GM10248 (cell line): ENCODE data around the gene TFG.

Experiments used
- CTCF ChIA-PET: fragments of 300-600 bp; sonication (Branson Sonifier 250); formaldehyde crosslinking; extraction: SDS; loops from one replicate; lab custom pipeline; 2021; ENCODE audit warnings: antibody characterized with exemption; lab: Yijun Ruan, JAX
- POLR2A ChIA-PET: fragments of 350-650 bp; sonication (Branson Sonifier 250); formaldehyde crosslinking; extraction: SDS; loops from one replicate; lab custom pipeline; 2020; ENCODE audit warnings: antibody characterized with exemption; lab: Yijun Ruan, JAX
- DNase-seq: peaks from one replicate; pipeline ENCODE4 v3.0.0; 2012; ENCODE audit errors: extremely low spot score
- TF ChIP-seq, protein P1 (sequence below): IDR thresholded peaks from 2 replicates; pipeline ENCODE4 v1.5.1; 2012; ENCODE audit warnings: mild to moderate bottlenecking, low read depth; ENCODE audit errors: extremely low read depth, missing control alignments, control extremely low read depth

Gene TFG

DNA sequence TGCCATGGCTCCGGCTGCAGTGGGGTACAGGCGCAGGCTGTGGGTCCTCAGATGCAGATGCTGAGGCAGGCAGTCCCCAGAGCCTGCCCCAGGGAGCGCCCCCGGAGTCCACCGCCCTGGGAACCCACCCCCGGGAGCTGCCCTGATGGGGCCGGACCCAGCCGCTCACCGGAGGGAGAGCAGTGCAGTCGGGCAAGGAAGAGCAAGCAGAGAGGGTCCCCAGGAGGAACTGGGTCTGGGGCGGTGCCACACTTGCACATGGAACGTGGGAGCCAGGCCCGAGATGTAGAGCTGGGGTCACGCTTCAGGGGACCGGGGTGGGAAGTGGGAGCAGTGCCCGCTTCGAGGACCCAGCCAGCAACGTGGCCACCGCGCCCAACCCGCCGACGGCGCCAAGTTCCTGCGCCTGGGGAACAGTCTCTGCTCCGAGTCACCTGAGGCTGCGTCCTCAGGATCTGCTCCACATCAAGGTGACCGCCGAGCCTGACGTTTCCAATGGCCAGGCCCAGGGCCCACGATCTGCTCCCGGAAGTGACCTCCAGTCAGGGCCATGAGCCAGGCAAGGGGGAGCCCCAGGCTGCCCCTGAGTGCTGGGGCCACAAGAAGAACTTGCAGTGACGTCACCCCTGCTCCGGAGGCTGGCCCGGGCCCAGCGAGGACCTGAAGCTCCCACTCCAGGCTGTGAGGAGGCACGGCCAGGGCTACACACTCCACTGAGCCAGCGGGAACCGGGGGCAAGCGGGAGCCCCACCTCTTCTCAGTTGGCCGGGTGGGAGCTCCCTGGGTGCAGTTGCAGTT, 27.0 kb upstream of the TFG start:
- ChIA-PET POLR2A (no interaction called here), CTCF (interaction anchor here (1.2 to 1.4 kb wide), 2 partner anchors 11 to 53 kb away, joined by 3 to 6 read pairs; no protein-coding TSS in a partner anchor)
- no peak for DNase-seq
- TF ChIP-seq, protein P1, sequence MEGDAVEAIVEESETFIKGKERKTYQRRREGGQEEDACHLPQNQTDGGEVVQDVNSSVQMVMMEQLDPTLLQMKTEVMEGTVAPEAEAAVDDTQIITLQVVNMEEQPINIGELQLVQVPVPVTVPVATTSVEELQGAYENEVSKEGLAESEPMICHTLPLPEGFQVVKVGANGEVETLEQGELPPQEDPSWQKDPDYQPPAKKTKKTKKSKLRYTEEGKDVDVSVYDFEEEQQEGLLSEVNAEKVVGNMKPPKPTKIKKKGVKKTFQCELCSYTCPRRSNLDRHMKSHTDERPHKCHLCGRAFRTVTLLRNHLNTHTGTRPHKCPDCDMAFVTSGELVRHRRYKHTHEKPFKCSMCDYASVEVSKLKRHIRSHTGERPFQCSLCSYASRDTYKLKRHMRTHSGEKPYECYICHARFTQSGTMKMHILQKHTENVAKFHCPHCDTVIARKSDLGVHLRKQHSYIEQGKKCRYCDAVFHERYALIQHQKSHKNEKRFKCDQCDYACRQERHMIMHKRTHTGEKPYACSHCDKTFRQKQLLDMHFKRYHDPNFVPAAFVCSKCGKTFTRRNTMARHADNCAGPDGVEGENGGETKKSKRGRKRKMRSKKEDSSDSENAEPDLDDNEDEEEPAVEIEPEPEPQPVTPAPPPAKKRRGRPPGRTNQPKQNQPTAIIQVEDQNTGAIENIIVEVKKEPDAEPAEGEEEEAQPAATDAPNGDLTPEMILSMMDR: no peak

DNA sequence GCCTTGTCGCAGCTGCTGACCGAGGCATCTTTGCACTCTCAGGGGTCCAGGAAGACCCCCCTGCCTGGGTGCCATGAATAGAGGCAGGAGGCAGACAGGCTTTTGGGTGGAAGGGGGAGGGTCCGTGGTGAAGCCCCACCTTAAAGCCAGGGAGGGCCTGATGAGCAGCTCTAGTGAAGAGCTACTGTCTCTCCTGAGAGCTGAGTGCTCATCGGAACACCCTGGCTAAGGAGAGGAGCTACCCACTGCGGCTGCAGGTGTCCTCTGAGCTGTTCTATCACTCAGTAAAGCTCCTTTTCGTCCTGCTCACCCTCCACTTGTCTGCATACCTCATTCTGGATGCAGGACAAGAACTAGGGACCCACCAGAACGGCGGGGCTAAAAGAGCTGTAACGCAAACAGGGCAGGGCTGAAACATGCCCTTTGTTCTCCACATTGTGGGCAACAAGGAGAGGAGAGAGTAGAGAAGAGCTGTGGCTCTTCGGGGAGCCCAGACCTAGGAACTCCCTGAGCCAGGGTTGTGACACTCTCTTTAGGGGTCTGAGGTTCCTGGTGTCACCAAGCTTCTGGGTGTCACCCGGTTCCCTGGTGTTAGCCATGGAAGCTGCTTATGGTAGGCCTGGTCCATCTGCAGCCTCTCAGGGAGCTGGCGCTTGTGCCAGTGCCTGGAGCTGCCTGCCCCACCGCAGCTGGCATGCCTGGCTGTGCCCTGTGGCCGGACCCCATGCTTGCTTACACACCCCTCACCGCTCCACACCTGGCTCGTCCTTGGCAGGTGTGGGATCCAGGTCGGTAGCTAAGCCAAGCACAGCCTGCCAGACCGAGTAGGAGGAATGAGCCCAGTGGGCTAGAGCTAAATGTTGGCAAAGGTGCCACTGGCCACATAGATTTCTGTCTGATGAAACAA, 26.2 kb upstream of the TFG start:
- DNase-seq: no peak
- ChIA-PET CTCF (interaction anchor here (1.2 to 1.6 kb wide), 3 partner anchors 10 to 52 kb away, joined by 3 to 6 read pairs (median 3); no protein-coding TSS in a partner anchor), POLR2A (interaction anchor here (0.6 kb wide), 1 partner anchor 35 kb away, joined by 5 read pairs; no protein-coding TSS in a partner anchor)
- TF ChIP-seq, protein P1: no peak

DNA sequence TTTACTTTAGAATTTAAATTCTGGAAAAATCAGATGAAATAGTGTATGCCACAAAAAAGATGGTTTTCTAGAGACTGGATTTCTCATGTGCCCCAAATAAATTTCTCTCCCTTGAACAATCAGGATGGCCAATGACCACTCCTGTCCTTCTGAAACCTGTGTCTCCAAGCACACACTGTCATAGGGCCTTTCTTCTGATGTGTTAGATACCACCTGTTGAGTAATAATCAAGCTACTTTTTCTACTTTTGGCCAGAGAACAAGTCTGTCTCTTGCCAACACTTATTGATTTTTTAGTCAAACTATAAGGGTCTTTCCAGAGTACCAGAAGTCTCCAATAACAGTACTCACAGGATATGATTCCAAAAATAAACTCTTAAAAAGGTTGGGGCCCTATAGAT, 16.1 kb upstream of the TFG start:
- CTCF ChIA-PET: interaction anchor here (0.7 to 2.5 kb wide), 6 partner anchors 9 to 33 kb away, joined by 3 to 7 read pairs (median 4); no protein-coding TSS in a partner anchor
- DNase-seq: no peak
- TF ChIP-seq, protein P1: no peak

DNA sequence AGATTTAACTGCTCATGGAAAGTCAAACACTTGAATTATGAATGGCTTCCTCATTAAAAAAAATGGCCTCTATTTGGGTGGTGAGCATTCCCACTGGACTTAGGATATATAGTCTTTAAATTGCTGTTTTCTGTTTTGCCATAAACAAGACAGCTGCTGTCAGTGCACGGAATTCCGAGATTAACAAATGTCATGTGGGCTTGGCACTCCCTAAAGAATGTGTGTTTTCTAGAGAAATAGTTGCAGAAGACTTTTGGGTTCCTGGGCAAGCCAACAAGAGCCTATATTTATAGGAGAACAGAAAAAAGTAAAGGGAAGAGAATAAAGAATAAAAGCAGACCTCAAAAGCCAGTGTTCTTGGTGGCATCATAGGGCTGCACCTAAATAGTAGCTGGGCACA, 13.6 kb upstream of the TFG start:
- no peak for DNase-seq
- ChIA-PET POLR2A (no interaction called here), CTCF (interaction anchor here (1.0 kb wide), 1 partner anchor 10 kb away, joined by 3 read pairs; no protein-coding TSS in a partner anchor)
- TF ChIP-seq, protein P1: no peak

More for the DNA sequence above, 16.1 kb upstream of the TFG start:
- POLR2A ChIA-PET: no interaction called here

DNA sequence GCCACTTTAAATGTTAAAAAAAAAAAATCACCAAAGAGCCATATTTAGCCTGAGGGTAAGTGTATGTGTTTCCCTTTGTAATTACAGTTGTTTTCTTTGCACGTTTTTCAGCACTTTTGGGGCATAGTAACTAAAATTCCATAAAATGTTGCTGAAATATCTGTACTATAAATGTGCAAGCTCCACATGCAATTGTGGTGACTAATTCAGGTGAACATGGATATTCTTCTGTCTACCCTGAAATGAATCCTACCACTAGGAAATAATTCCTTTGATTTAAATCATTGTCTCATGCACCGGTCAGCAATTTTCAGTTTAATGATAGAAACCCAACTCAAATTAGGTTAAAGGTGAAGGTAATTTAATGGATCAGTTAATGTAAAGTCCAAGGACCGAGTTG, 13.1 kb upstream of the TFG start:
- ChIA-PET CTCF (interaction anchor here (1.0 kb wide), 1 partner anchor 10 kb away, joined by 3 read pairs; no protein-coding TSS in a partner anchor), POLR2A (no interaction called here)
- no peak for DNase-seq
- TF ChIP-seq, protein P1: no peak

DNA sequence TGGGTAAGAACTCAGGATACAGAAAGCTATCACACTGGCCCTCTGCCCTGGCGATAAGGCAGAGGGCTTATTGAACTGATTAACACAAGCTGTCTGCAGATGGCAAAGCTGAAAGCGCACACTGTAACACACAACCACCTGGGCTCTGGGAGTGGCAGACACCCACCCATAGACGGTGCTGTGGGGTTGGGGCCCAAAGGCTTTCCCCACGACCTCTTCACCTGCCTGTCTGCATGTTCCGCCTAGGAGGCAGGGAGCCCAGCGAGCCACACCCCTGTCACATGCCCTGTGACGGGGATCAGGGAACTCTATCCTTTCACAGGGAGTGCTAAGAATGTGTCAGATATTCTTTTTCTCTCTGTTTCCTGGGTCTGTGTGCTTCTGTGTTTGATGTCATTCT, 12.1 kb upstream of the TFG start:
- POLR2A ChIA-PET: no interaction called here
- no peak for DNase-seq
- CTCF ChIA-PET: no interaction called here
- TF ChIP-seq, protein P1: no peak
